HepG2 (cell line): ENCODE data around the gene IMMT. TPM values are rescaled to one million over a fixed set of nuclear protein-coding genes. Genes with fewer than 3 reads are reported as not detected.
A peak's percentile ranks its signal among the peaks of the same experiment; 100 is the strongest.

ENCODE experiments used
- AHDC1 ChIP-seq: sonication (generic); formaldehyde crosslinking; IDR thresholded peaks from 2 replicates; pipeline ENCODE4 v1.5.1; 2020; ENCODE audit warnings: mild to moderate bottlenecking, missing genetic modification reagents, borderline replicate concordance
- CBX2 ChIP-seq, 2 experiments: fragments of 200-600 bp in 1 of 2; sonication (generic); formaldehyde crosslinking in 1 of 2; IDR thresholded peaks; 2 replicates each; pipeline versions ENCODE4 v1.7.0 to v1.8.1; 2018 to 2022; ENCODE audit warnings: low read depth in 2 of 2, low read length in 1 of 2, mild to moderate bottlenecking in 1 of 2, missing genetic modification reagents in 1 of 2
- CHD4 ChIP-seq: fragments of 200-600 bp; sonication (generic); IDR thresholded peaks from 2 replicates; pipeline ENCODE4 v1.7.0; 2017; ENCODE audit warnings: mild to moderate bottlenecking, low read length, borderline replicate concordance
- CREM ChIP-seq, 2 experiments: sonication (generic) in 1 of 2; formaldehyde crosslinking in 1 of 2; IDR thresholded peaks; 2 replicates each; pipeline versions ENCODE4 v1.4.0 to v1.6.1; 2016 to 2020; ENCODE audit warnings: antibody characterized with exemption in 1 of 2, mild to moderate bottlenecking in 1 of 2, missing genetic modification reagents in 1 of 2
- ETS1 ChIP-seq: sonication (generic); formaldehyde crosslinking; IDR thresholded peaks from 2 replicates; pipeline ENCODE4 v1.4.0; 2020; ENCODE audit warnings: missing genetic modification reagents
- FOXA3 ChIP-seq: IDR thresholded peaks from 2 replicates; pipeline ENCODE4 v1.6.1; 2016; ENCODE audit warnings: missing genetic modification reagents, missing compliant biosample characterization
- HNF4A ChIP-seq: sonication (generic); formaldehyde crosslinking; IDR thresholded peaks from 2 replicates; pipeline ENCODE4 v1.4.0; 2020; ENCODE audit warnings: missing genetic modification reagents
- NCOR1 ChIP-seq: fragments of 200-600 bp; sonication (generic); IDR thresholded peaks from 2 replicates; pipeline ENCODE4 v1.7.0; 2017; ENCODE audit warnings: antibody characterized with exemption, low read length, borderline replicate concordance
- NR2C2 ChIP-seq: sonication (generic); formaldehyde crosslinking; IDR thresholded peaks from 2 replicates; pipeline ENCODE4 v1.4.0; 2020; ENCODE audit warnings: missing genetic modification reagents, mild to moderate bottlenecking, moderate library complexity, borderline replicate concordance
- PPARG ChIP-seq: conservative IDR thresholded peaks from 2 replicates; pipeline ENCODE4 v1.6.1; 2016; ENCODE audit warnings: missing biosample characterization, missing genetic modification reagents
- SALL1 ChIP-seq: sonication (generic); formaldehyde crosslinking; IDR thresholded peaks from 2 replicates; pipeline ENCODE4 v1.8.0; 2022; ENCODE audit warnings: mild to moderate bottlenecking, missing genetic modification reagents
- TARDBP ChIP-seq: sonication (generic); formaldehyde crosslinking; IDR thresholded peaks from 2 replicates; pipeline ENCODE4 v1.8.0; 2022; ENCODE audit warnings: mild to moderate bottlenecking, missing genetic modification reagents
- TBX3 ChIP-seq: fragments of 450-650 bp; IDR thresholded peaks from 2 replicates; pipeline ENCODE4 v1.6.1; 2017; ENCODE audit warnings: antibody characterized with exemption, mild to moderate bottlenecking, inconsistent platforms, borderline replicate concordance
- THAP8 ChIP-seq: sonication (generic); formaldehyde crosslinking; IDR thresholded peaks from 2 replicates; pipeline ENCODE4 v1.5.1; 2020; ENCODE audit warnings: missing genetic modification reagents, mild to moderate bottlenecking, borderline replicate concordance
- XRCC5 ChIP-seq: fragments of 200-400 bp; formaldehyde crosslinking; optimal IDR thresholded peaks from 2 replicates; pipeline ENCODE3; 2017; ENCODE audit warnings: mild to moderate bottlenecking, low read length
- ZNF20 ChIP-seq: sonication (generic); formaldehyde crosslinking; IDR thresholded peaks from 2 replicates; pipeline ENCODE4 v1.4.0; 2020; ENCODE audit warnings: mild to moderate bottlenecking, moderate library complexity, missing genetic modification reagents
- ZNF232 ChIP-seq: sonication (generic); formaldehyde crosslinking; IDR thresholded peaks from 2 replicates; pipeline ENCODE4 v1.4.0; 2020; ENCODE audit warnings: missing genetic modification reagents, borderline replicate concordance
- ZNF30 ChIP-seq: sonication (generic); formaldehyde crosslinking; IDR thresholded peaks from 2 replicates; pipeline ENCODE4 v1.5.0; 2020; ENCODE audit warnings: mild to moderate bottlenecking, missing genetic modification reagents
- ZNF44 ChIP-seq: sonication (generic); formaldehyde crosslinking; IDR thresholded peaks from 2 replicates; pipeline ENCODE4 v1.5.1; 2020; ENCODE audit warnings: mild to moderate bottlenecking, missing genetic modification reagents
- ZNF761 ChIP-seq: sonication (generic); formaldehyde crosslinking; conservative IDR thresholded peaks from 2 replicates; pipeline ENCODE4 v1.4.0; 2020; ENCODE audit warnings: mild to moderate bottlenecking, missing genetic modification reagents
- ZNF772 ChIP-seq: sonication (generic); formaldehyde crosslinking; IDR thresholded peaks from 2 replicates; pipeline ENCODE4 v1.5.0; 2020; ENCODE audit warnings: mild to moderate bottlenecking, missing genetic modification reagents
- ZNF841 ChIP-seq: sonication (generic); formaldehyde crosslinking; IDR thresholded peaks from 2 replicates; pipeline ENCODE4 v1.8.1; 2023; ENCODE audit warnings: missing genetic modification reagents, borderline replicate concordance
- polyA plus RNA-seq, 8 experiments: library from polyadenylated mRNA; depleted of rRNA in 3 of 8; stranded (reverse) in 7 of 8; unstranded in 1 of 8; fragments of >200 nt; fragmentation: Illumina TruSeq in 4 of 8; extraction: Trizol in 4 of 8; gene quantifications; 2 replicates each; pipeline versions ENCODE4 v1.2.1 to v1.2.3, GENCODE V29; 2011 to 2016; ENCODE audit warnings: low read depth in 4 of 8, missing spikeins in 1 of 8, mixed read lengths in 1 of 8; ENCODE audit not compliant: insufficient read depth in 1 of 8
- total RNA-seq, 5 experiments: library from RNA; depleted of rRNA; stranded (reverse); fragments of >200 nt; fragmentation: Illumina TruSeq; extraction: Trizol; gene quantifications; 2 replicates each; pipeline ENCODE4 v1.2.3, GENCODE V29; 2016; ENCODE audit warnings: low read depth in 1 of 5

The IMMT gene
- total and polyA plus RNA-seq, 2 of the 13 experiments (the other 11 are each of a cell fraction or from before 2014, with no cell fraction given): 63.5 to 119 TPM

DNA sequence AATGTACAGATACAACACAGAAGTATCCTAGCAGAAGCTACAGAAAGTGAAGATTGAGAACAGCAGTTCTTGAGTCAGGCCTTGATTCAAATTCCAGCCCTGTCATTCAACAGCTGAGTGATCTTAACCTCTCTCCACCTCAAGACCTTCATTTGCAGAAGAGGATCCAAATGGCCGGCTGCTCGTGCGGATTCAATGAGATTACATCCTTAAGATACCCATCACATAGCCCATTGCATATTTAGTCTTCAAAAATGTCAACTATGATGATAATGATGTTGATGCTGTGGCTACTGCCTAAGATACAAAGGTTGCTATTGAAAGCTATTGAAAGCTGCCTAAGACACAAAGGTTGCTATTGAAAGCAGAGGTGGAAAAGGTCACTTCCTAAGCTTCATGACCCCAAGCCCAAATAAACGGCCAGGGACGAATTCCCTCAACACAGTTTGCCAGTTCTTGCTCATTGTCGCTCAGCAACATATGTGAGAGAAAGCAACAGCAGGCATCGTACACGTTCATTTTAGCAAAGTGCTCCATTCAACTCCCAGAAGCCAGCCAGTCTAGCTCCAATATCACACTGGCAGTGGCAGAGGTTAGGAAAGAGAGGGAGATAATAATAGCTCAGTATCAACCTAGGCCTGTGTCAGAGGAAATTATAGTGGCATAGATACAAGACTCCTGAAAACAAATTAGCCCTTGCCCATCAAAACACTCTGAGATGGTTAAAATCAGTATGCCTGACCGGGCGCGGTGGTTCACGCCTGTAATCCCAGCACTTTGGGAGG lies 40.1 kb upstream of the IMMT start (continued):
- 0 out of 2 replicates have a peak, but pooled peaks have one; percentile 27 for TF ChIP-seq AHDC1
- TF ChIP-seq SALL1 (CRISPR knock-in tag): peak; percentile 72
- TF ChIP-seq XRCC5: peak; percentile 8
- TF ChIP-seq ZNF20 (CRISPR knock-in tag): no peak
- no peak for TF ChIP-seq ZNF772
- TF ChIP-seq ETS1: no peak
- 0 out of 2 replicates have a peak, but pooled peaks have one; percentile 48 for TF ChIP-seq ZNF761 (CRISPR knock-in tag)
- 0 out of 2 replicates have a peak, but pooled peaks have one; percentile 29 for TF ChIP-seq TARDBP
- TF ChIP-seq ZNF841: no peak
- TF ChIP-seq TBX3: 0 out of 2 replicates have a peak, but pooled peaks have one; percentile 12
- TF ChIP-seq THAP8 (CRISPR knock-in tag): no peak
- TF ChIP-seq ZNF232 (CRISPR knock-in tag): no peak
- TF ChIP-seq NCOR1: peak; percentile 43; the same call in 1 of the 2 replicates
- peak; percentile 71 for TF ChIP-seq HNF4A (CRISPR knock-in tag)
- TF ChIP-seq FOXA3 (CRISPR knock-in tag): peak; percentile 28; the same call in 1 of the 2 replicates
- TF ChIP-seq ZNF44 (CRISPR knock-in tag): no peak
- TF ChIP-seq ZNF30 (CRISPR knock-in tag): no peak
- no peak for TF ChIP-seq CREM (IDR thresholded peaks at IDR 0.05)
- TF ChIP-seq CREM (CRISPR knock-in tag; IDR thresholded peaks at IDR 0.05): no peak
- TF ChIP-seq PPARG (CRISPR knock-in tag): 0 out of 2 replicates have a peak, but pooled peaks have one; percentile 19
- TF ChIP-seq CHD4: no peak
- peak; percentile 61 for TF ChIP-seq NR2C2 (CRISPR knock-in tag)
- TF ChIP-seq CBX2 (IDR thresholded peaks at IDR 0.05; ENCODE audit: low read depth, low read length): no peak
- no peak for TF ChIP-seq CBX2 (CRISPR knock-in tag; IDR thresholded peaks at IDR 0.05; ENCODE audit: low read depth)
